Hepatocyte (in vitro differentiated cells): ENCODE results near the gene TAS1R3. TPM values are rescaled to one million over a fixed set of nuclear protein-coding genes. Genes with fewer than 3 reads are reported as not detected.
A peak's percentile ranks its signal among the peaks of the same experiment; 100 is the strongest.

Experiments used
- DNase-seq: peaks from one replicate; pipeline ENCODE4 v3.0.0-alpha.2; 2016; ENCODE audit warnings: low spot score
- H2AFZ ChIP-seq: fragments of 200-600 bp; sonication (generic); 2 replicates; pipeline ENCODE4 v1.6.0; 2016; ENCODE audit warnings: antibody characterized with exemption, mild to moderate bottlenecking
- H3K27ac ChIP-seq: fragments of 200-600 bp; sonication (generic); 2 replicates; pipeline ENCODE4 v1.5.1; 2016; ENCODE audit warnings: mild to moderate bottlenecking
- H3K27me3 ChIP-seq: fragments of 200-600 bp; sonication (generic); 2 replicates; pipeline ENCODE4 v1.6.1; 2016
- H3K36me3 ChIP-seq: fragments of 200-600 bp; sonication (generic); replicated peaks from 2 replicates; pipeline ENCODE4 v1.5.1; 2016; ENCODE audit warnings: low read depth; ENCODE audit not compliant: insufficient read depth
- H3K4me1 ChIP-seq: fragments of 200-600 bp; sonication (generic); 2 replicates; pipeline ENCODE4 v1.5.1; 2016; ENCODE audit warnings: mild to moderate bottlenecking, moderate library complexity; ENCODE audit not compliant: insufficient read depth
- H3K4me2 ChIP-seq: fragments of 200-600 bp; sonication (generic); 2 replicates; pipeline ENCODE4 v1.6.0; 2016
- H3K4me3 ChIP-seq: fragments of 200-600 bp; sonication (generic); 2 replicates; pipeline ENCODE4 v1.5.1; 2016; ENCODE audit warnings: mild to moderate bottlenecking
- H3K79me2 ChIP-seq: fragments of 200-600 bp; sonication (generic); 2 replicates; pipeline ENCODE4 v1.6.0; 2017; ENCODE audit warnings: mild to moderate bottlenecking
- H3K9me2 ChIP-seq: fragments of 200-600 bp; sonication (generic); replicated peaks from 2 replicates; pipeline ENCODE4 v1.6.0; 2017; ENCODE audit warnings: mild to moderate bottlenecking; ENCODE audit not compliant: insufficient read depth
- H3K9me3 ChIP-seq: fragments of 200-600 bp; sonication (generic); 2 replicates; pipeline ENCODE4 v1.5.1; 2016; ENCODE audit warnings: low read depth, mild to moderate bottlenecking
- H4K20me1 ChIP-seq: fragments of 200-600 bp; sonication (generic); 2 replicates; pipeline ENCODE4 v1.6.0; 2016; ENCODE audit warnings: mild to moderate bottlenecking; ENCODE audit not compliant: insufficient read depth, poor library complexity, severe bottlenecking
- EZH2 ChIP-seq: fragments of 200-600 bp; sonication (generic); IDR thresholded peaks from 2 replicates; pipeline ENCODE4 v1.6.1; 2016; ENCODE audit warnings: antibody characterized with exemption, mild to moderate bottlenecking, borderline replicate concordance
- EZH2phosphoT487 ChIP-seq: fragments of 200-600 bp; sonication (generic); IDR thresholded peaks from one replicate; pipeline ENCODE4 v1.6.1; 2018; ENCODE audit warnings: antibody characterized with exemption, mild to moderate bottlenecking, low read depth, moderate library complexity; ENCODE audit not compliant: unreplicated experiment, severe bottlenecking
- WGBS: methylation state at CpG from one replicate; pipeline ENCODE4 v1.1.6; 2016; ENCODE audit warnings: low lambda C conversion rate; ENCODE audit errors: missing lambda C conversion rate; 5-methylcytosine and 5-hydroxymethylcytosine counted together
- polyA plus RNA-seq: library from polyadenylated mRNA; unstranded; fragments of >200 nt; fragmentation: Nextera tagmentation; extraction: Ambion mirVana; gene quantifications from 2 replicates; pipeline ENCODE4 v1.2.1, GENCODE V29; 2016
- total RNA-seq: library from RNA; depleted of rRNA; stranded (reverse); fragments of >200 nt; gene quantifications from 2 replicates; pipeline ENCODE4 v1.2.3, GENCODE V29; 2014
- TF ChIP-seq, protein P1 (sequence below): fragments of 200-600 bp; sonication (generic); IDR thresholded peaks from 2 replicates; pipeline ENCODE4 v1.5.1; 2016; ENCODE audit warnings: antibody characterized with exemption, mild to moderate bottlenecking; ENCODE audit not compliant: poor library complexity

TAS1R3 gene
- total and polyA plus RNA-seq, 2 experiments from 2014 or later: 0.17 to 0.42 TPM

- TF ChIP-seq EZH2 (no peak), EZH2phosphoT487 (no peak)
- TF ChIP-seq, protein P1, sequence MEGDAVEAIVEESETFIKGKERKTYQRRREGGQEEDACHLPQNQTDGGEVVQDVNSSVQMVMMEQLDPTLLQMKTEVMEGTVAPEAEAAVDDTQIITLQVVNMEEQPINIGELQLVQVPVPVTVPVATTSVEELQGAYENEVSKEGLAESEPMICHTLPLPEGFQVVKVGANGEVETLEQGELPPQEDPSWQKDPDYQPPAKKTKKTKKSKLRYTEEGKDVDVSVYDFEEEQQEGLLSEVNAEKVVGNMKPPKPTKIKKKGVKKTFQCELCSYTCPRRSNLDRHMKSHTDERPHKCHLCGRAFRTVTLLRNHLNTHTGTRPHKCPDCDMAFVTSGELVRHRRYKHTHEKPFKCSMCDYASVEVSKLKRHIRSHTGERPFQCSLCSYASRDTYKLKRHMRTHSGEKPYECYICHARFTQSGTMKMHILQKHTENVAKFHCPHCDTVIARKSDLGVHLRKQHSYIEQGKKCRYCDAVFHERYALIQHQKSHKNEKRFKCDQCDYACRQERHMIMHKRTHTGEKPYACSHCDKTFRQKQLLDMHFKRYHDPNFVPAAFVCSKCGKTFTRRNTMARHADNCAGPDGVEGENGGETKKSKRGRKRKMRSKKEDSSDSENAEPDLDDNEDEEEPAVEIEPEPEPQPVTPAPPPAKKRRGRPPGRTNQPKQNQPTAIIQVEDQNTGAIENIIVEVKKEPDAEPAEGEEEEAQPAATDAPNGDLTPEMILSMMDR: no peak
- H3K36me3 ChIP-seq: no peaks in the 10 kb centered on the region
- WGBS: 30% methylated on average over 18 of the region's 29 CpGs
- H3K27ac ChIP-seq: peak within 1 kb of the TSS; percentile 97
- peak within 1 kb of the TSS; percentile 40 for H3K4me3 ChIP-seq
- peaks cover 41% of the 10 kb centered on the region for H3K79me2 ChIP-seq
- DNase-seq: peak; percentile 91
- H2AFZ ChIP-seq: no peak within 1 kb of the TSS
- peaks cover 64% of the 10 kb centered on the region for H3K4me1 ChIP-seq
- H3K27me3 ChIP-seq: no peaks in the 10 kb centered on the region
- H3K9me2 ChIP-seq: no peaks in the 10 kb centered on the region
- H3K9me3 ChIP-seq: no peaks in the 10 kb centered on the region
- peaks cover 16% of the 10 kb centered on the region for H4K20me1 ChIP-seq
- peak within 1 kb of the TSS; percentile 90 for H3K4me2 ChIP-seq
Measured at GRCh38 chr1:1358433-1359271, 27.6 kb downstream of the TAS1R3 start, which contains the start of gene MXRA8. Gene MXRA8 (minus strand): TSS chr1:1358555. CDS start chr1:1358504, 51 bp downstream.

GRCh38 chr1:1359308-1359663 lies 28.2 kb downstream of the TAS1R3 start:
- Histone ChIP-seq H3K4me3 (no peak overlapping the region), H3K27me3 (no peaks in the 10 kb centered on the region), H3K9me3 (no peaks in the 10 kb centered on the region), H3K79me2 (peaks cover 37% of the 10 kb centered on the region), H3K36me3 (no peaks in the 10 kb centered on the region), H4K20me1 (peaks cover 12% of the 10 kb centered on the region), H2AFZ (no peak overlapping the region), H3K27ac (peak overlapping the region; percentile 97), H3K4me2 (peak overlapping the region; percentile 90), H3K4me1 (peaks cover 63% of the 10 kb centered on the region), H3K9me2 (no peaks in the 10 kb centered on the region)
- WGBS: 67% methylated on average over 6 of the region's 6 CpGs
- no peak for DNase-seq
- TF ChIP-seq EZH2phosphoT487 (no peak), EZH2 (no peak)
- TF ChIP-seq, protein P1: no peak

- Histone ChIP-seq H3K4me2 (peak overlapping the region; percentile 90), H3K9me3 (no peaks in the 10 kb centered on the region), H3K27ac (peak overlapping the region; percentile 97), H3K79me2 (peaks cover 31% of the 10 kb centered on the region), H2AFZ (no peak overlapping the region), H3K4me3 (no peak overlapping the region), H4K20me1 (peaks cover 6% of the 10 kb centered on the region), H3K9me2 (no peaks in the 10 kb centered on the region), H3K36me3 (no peaks in the 10 kb centered on the region), H3K27me3 (no peaks in the 10 kb centered on the region), H3K4me1 (peaks cover 59% of the 10 kb centered on the region)
- DNase-seq: peak; percentile 61
- 59% methylated on average over 26 of the region's 28 CpGs for WGBS
- TF ChIP-seq EZH2phosphoT487 (no peak), EZH2 (no peak)
- TF ChIP-seq, protein P1: no peak
Measured at GRCh38 chr1:1359664-1360468, 28.8 kb downstream of the TAS1R3 start.
